Smooth muscle cell (in vitro differentiated cells): ENCODE results near the gene CEP76. TPM values are rescaled to one million over a fixed set of nuclear protein-coding genes. Genes with fewer than 3 reads are reported as not detected.
"Not testable (repeated sequence)": the region's sequence is repeated elsewhere in the genome, so short reads cannot be mapped to it uniquely, and the experiment has no call there.

ENCODE experiments used
- DNase-seq: peaks from one replicate; lab custom pipeline; 2025; ENCODE audit not compliant: unreplicated experiment; lab: John Stamatoyannopoulos, UW
- H2AFZ ChIP-seq: fragments of 200-600 bp; sonication (generic); 2 replicates; pipeline ENCODE4 v1.6.0; 2016; ENCODE audit warnings: antibody characterized with exemption, low read depth, mild to moderate bottlenecking
- H3F3A ChIP-seq: fragments of 200-600 bp; sonication (generic); 2 replicates; pipeline ENCODE4 v1.6.0; 2017; ENCODE audit warnings: antibody characterized with exemption, low read depth
- H3K27ac ChIP-seq: fragments of 200-600 bp; sonication (generic); 2 replicates; pipeline ENCODE4 v1.5.1; 2016; ENCODE audit warnings: low read depth, mild to moderate bottlenecking
- H3K27me3 ChIP-seq: fragments of 200-600 bp; sonication (generic); 2 replicates; pipeline ENCODE4 v1.6.1; 2016; ENCODE audit warnings: low read depth, mild to moderate bottlenecking
- H3K36me3 ChIP-seq: fragments of 200-600 bp; sonication (generic); 2 replicates; pipeline ENCODE4 v1.5.1; 2016; ENCODE audit warnings: low read depth
- H3K4me1 ChIP-seq: fragments of 200-600 bp; sonication (generic); 2 replicates; pipeline ENCODE4 v1.5.1; 2016; ENCODE audit warnings: low read depth
- H3K4me2 ChIP-seq: fragments of 200-600 bp; sonication (generic); 2 replicates; pipeline ENCODE4 v1.6.0; 2016; ENCODE audit warnings: mild to moderate bottlenecking
- H3K4me3 ChIP-seq: fragments of 200-600 bp; sonication (generic); 2 replicates; pipeline ENCODE4 v1.5.1; 2016; ENCODE audit warnings: mild to moderate bottlenecking
- H3K79me2 ChIP-seq: fragments of 200-600 bp; sonication (generic); 2 replicates; pipeline ENCODE4 v1.6.0; 2016; ENCODE audit warnings: low read depth, mild to moderate bottlenecking
- H3K9ac ChIP-seq: fragments of 200-600 bp; sonication (generic); 2 replicates; pipeline ENCODE4 v1.6.0; 2016; ENCODE audit warnings: low read depth
- H3K9me3 ChIP-seq: fragments of 200-600 bp; sonication (generic); replicated peaks from 2 replicates; pipeline ENCODE4 v1.5.1; 2016; ENCODE audit warnings: low read depth
- H4K20me1 ChIP-seq: fragments of 200-600 bp; sonication (generic); 2 replicates; pipeline ENCODE4 v1.6.0; 2016; ENCODE audit warnings: low read depth
- CTCF ChIP-seq: fragments of 200-600 bp; sonication (generic); IDR thresholded peaks from 2 replicates; pipeline ENCODE4 v1.5.1; 2017; ENCODE audit warnings: borderline replicate concordance, mild to moderate bottlenecking, antibody characterized with exemption; ENCODE audit not compliant: insufficient read depth, poor library complexity, severe bottlenecking
- WGBS: methylation state at CpG from one replicate; pipeline ENCODE4 v1.1.7; 2016; ENCODE audit warnings: low lambda C conversion rate; 5-methylcytosine and 5-hydroxymethylcytosine counted together
- polyA plus RNA-seq: library from polyadenylated mRNA; unstranded; fragments of >200 nt; fragmentation: Nextera tagmentation; extraction: Ambion mirVana; gene quantifications from 2 replicates; pipeline ENCODE4 v1.2.1, GENCODE V29; 2016
- total RNA-seq: library from RNA; depleted of rRNA; stranded (reverse); fragments of >200 nt; gene quantifications from 2 replicates; pipeline ENCODE4 v1.2.3, GENCODE V29; 2014

The CEP76 gene
- total and polyA plus RNA-seq, 2 experiments from 2014 or later = 2.8 to 11.7 TPM

GRCh38 chr18:12645751-12646203, 56.7 kb downstream of the CEP76 start:
- Histone ChIP-seq H3K9ac (no peak overlapping the region), H3F3A (no peaks in the 10 kb centered on the region), H3K27ac (peak overlapping the region; percentile 17), H3K36me3 (no peaks in the 10 kb centered on the region), H4K20me1 (peaks cover 56% of the 10 kb centered on the region), H3K4me2 (peak overlapping the region; percentile 9), H2AFZ (no peak overlapping the region), H3K4me3 (no peak overlapping the region), H3K9me3 (no peaks in the 10 kb centered on the region), H3K79me2 (peaks cover 92% of the 10 kb centered on the region), H3K27me3 (no peaks in the 10 kb centered on the region), H3K4me1 (no peaks in the 10 kb centered on the region)
- no peak for TF ChIP-seq CTCF
- DNase-seq = no peak
- 49% methylated on average over 10 of the region's 10 CpGs for WGBS

GRCh38 chr18:12645254-12645653, 57.3 kb downstream of the CEP76 start:
- peaks cover 87% of the 10 kb centered on the region for H3K79me2 ChIP-seq
- DNase-seq = no peak
- peak overlapping the region; percentile 17 for H3K27ac ChIP-seq
- H3F3A ChIP-seq = no peaks in the 10 kb centered on the region
- H3K4me2 ChIP-seq = peak overlapping the region; percentile 9
- H3K9ac ChIP-seq = no peak overlapping the region
- no peaks in the 10 kb centered on the region for H3K9me3 ChIP-seq
- H4K20me1 ChIP-seq = peaks cover 52% of the 10 kb centered on the region
- no peaks in the 10 kb centered on the region for H3K36me3 ChIP-seq
- H2AFZ ChIP-seq = no peak overlapping the region
- no peaks in the 10 kb centered on the region for H3K4me1 ChIP-seq
- no peak for TF ChIP-seq CTCF
- H3K4me3 ChIP-seq = no peak overlapping the region
- no peaks in the 10 kb centered on the region for H3K27me3 ChIP-seq

- not testable (repeated sequence) for H3K27ac ChIP-seq, DNase-seq, H3K4me1 ChIP-seq, H3K4me2 ChIP-seq, H3K27me3 ChIP-seq, H2AFZ ChIP-seq, H3F3A ChIP-seq, H3K9me3 ChIP-seq, H3K36me3 ChIP-seq, H3K4me3 ChIP-seq, H3K9ac ChIP-seq
- H3K79me2 ChIP-seq = peaks cover 85% of the 10 kb centered on the region
- peaks cover 42% of the 10 kb centered on the region for H4K20me1 ChIP-seq
- 96% methylated on average over 5 of the region's 5 CpGs for WGBS
These were observed 58.8 kb downstream of the CEP76 start for GRCh38 chr18:12643756-12644155.

- H3K4me3 ChIP-seq = no peak overlapping the region
- H3K9ac ChIP-seq = no peak overlapping the region
- no peak overlapping the region for H2AFZ ChIP-seq
These were observed 61.7 kb downstream of the CEP76 start for GRCh38 chr18:12640881-12641200.

More at GRCh38 chr18:12640881-12641200, 61.7 kb downstream of the CEP76 start:
- DNase-seq = no peak
- 66% methylated on average over 6 of the region's 6 CpGs for WGBS
- Histone ChIP-seq H4K20me1 (peaks cover 23% of the 10 kb centered on the region), H3K9me3 (no peaks in the 10 kb centered on the region), H3K27me3 (no peaks in the 10 kb centered on the region), H3K4me2 (peak overlapping the region; percentile 38), H3K4me1 (no peaks in the 10 kb centered on the region), H3K36me3 (no peaks in the 10 kb centered on the region), H3K27ac (peak overlapping the region; percentile 82), H3K79me2 (peaks cover 78% of the 10 kb centered on the region), H3F3A (no peaks in the 10 kb centered on the region)
- no peak for TF ChIP-seq CTCF
